H54 (cell line): ENCODE data around the gene CLK2.
"Not testable (repeated sequence)": the region's sequence is repeated elsewhere in the genome, so short reads cannot be mapped to it uniquely, and the experiment has no call there.

Source experiments
- DNase-seq: peaks from one replicate; pipeline ENCODE4 v3.0.0; 2011; ENCODE audit warnings: low spot score, mixed read lengths; ENCODE audit not compliant: insufficient read length
- FAIRE-seq: peaks from 3 replicates; lab custom pipeline; 2011; peaks lifted over from hg19 to GRCh38; lab: Jason Lieb, UNC
- POLR2A ChIP-seq: IDR thresholded peaks from 2 replicates; pipeline ENCODE4 v1.6.1; 2011; ENCODE audit warnings: low read depth, mild to moderate bottlenecking, low read length

CLK2 gene

DNA sequence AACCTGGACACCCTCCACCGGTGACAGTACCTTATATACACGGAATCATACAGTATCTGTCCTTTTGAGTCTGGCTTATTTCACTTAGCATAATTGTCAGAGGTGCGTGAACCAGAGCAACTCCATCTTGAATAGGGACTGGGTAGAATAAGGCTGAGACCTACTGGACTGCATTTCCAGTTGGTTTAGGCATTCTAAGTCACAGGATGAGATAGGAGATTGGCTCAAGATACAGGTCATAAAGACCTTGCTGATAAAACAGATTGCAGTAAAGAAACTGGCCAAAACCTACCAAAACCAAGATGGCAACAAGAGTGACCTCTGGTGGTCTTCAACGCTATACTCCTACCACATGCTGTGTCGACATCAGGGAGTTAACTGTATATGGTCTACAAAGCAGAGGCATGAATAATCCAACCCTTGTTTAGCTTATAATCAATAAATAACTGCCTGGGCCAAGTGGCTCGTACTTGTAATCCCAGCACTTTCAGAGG, 34.0 kb upstream of the CLK2 start:
- DNase-seq, result no peak

DNA sequence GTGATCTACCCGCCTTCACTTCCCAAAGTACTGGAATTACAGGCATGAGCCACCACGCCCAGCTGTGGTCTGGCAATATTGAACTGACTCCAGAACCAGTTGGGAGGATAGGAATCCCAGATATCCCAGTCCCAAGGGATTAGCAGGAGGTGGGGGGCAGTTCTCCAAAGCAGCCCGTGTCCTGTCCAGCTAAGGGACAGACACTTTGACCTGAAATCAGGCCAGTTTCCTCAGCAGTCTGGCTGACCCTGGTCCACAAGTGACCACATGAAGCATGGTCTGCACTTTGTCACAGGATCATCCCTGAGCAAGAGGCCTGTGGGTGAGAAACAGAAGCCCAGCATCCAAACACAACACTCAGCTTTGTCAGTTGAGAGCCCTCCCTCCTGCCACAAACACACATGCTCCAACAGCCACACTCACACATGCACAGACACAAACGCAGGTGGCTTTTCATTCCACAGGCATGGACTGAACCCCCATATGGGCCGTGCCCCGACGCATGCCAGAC, 32.6 kb upstream of the CLK2 start:
- no peak for TF ChIP-seq POLR2A
- FAIRE-seq (no peak), DNase-seq (no peak)

More for the DNA sequence above, 34.0 kb upstream of the CLK2 start:
- no peak for FAIRE-seq
- TF ChIP-seq POLR2A, result no peak

DNA sequence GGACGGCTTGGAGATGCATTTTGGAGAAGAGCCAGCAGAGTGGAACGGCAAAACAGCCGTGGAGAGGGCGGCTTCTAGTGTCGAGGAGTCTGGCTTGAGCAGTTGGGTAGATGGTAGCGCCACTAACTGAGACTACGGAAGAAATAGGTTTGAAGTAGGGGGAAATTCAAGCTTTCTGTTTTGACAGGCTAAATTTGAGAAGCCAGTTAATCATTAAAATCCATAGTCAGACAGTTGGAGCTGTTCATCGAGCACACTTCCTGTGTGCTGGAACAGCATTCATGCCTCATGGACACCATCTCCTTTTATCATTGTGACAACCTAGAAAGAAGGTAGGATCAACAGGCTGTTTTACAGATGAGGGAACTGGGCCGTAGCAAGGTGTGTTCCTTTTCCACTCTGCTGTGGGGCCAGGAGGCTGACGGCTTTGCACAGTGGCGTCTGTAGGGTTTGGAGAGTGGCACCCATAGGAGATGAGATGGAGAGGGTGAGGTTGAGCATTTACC, 31.3 kb upstream of the CLK2 start:
- FAIRE-seq (no peak), DNase-seq (no peak)
- no peak for TF ChIP-seq POLR2A

DNA sequence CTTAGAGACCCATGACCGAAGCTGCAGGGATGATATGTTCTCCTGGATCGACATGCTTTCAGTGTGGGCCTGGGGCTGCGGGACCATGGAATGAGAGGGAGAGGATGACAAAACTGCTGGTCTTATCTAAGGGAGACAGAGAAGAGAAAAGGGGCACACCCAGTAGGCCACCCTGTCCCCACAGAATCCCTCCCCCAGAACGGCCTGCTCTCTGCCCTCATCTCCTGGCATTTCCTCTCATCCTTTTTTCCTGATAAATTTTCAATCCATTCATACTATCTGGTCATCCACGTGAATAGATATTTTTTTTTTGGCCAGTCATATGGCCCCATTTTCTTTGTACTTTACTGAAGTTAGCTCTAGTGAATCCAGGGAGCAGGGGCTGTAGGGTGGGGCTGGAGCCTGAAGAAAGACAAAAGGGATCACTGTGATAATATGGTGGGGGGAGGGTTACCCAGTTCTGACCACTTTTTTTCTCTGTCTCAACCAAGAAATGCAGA, 28.1 kb upstream of the CLK2 start, which contains the start of gene PKLR:
Gene PKLR (minus strand): TSS at position 97 of the 500 bp plus-strand sequence. CDS start 43 bp downstream, at position 54.
- no peak for TF ChIP-seq POLR2A
- DNase-seq, result no peak
- FAIRE-seq, result no peak

DNA sequence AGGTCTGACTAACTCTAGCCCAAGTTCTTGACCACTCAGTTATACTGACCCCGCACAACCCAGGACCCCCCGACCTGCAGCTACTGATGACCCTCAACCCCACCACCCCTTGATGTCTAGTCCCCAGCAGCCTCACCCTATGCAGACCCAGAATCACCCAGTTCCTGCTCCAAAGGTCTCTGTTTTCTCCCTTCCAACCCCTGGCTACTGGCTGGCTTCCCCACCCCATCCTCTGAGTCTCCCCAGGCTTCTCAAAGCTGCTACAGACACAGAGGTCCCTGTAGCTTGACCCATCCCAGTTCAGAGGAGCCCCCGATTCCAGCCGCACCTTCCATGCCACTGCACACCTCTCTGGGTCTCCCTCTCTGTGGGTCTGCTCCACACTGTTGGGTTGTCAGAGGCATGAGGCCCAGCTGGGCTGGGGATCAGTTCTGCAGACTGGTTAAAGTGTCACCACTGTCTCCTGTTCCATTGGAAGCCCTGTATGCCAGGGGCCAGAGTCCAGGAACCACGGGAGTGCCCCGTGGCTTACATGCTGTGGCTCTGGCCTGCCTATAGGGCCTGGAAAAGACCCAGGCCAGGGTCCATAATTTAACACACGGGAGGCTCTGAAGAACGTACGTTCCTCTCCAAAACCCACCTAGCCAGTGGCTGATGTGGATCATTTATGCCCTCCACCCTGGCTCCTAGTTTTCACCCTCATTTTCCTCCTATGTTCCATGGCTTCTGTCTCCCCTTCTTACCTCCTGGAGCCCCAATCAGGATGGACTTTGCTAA, 27.4 kb upstream of the CLK2 start:
- DNase-seq, result no peak
- no peak for TF ChIP-seq POLR2A
- FAIRE-seq, result no peak

DNA sequence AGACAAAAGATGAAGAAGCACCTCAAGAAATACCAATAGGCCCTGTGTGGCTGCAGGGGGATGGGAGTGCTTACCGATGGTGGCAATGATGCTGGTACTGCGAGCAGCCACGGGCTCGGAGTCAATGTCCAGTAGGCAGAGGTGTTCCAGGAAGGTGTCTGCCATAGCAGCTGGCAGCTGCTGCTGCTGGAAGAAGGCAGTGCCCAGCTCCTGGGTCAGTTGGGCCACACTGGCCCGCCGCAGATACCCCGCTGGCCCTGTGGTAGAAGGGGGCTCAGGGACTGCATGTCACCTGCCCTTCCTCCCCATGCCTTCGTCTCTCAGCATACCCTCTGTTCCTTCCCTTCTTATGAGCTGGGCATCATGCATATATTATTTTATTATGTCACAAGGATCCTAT, 26.7 kb upstream of the CLK2 start:
- DNase-seq, result no peak
- no peak for TF ChIP-seq POLR2A
- no peak for FAIRE-seq

DNA sequence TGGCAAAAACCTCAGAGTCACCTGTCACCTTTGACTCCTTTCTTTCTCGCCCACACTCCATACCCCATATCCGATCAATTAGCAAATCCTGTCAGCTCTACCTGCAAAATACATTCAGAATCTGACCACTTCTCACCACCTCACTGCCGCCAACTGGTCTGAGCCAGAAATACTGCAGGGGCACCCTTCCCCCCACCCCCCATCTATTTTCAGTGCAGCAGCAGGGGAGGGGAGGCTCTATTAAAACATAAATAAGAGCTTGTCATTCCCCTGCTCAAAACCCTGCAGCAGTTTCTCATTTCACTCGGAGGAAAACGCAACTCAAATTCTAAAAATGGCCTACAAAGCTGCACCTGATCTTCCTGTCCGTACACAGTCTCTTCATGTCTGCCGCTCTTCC, 24.1 kb upstream of the CLK2 start:
- no peak for TF ChIP-seq POLR2A
- no peak for FAIRE-seq
- no peak for DNase-seq

DNA sequence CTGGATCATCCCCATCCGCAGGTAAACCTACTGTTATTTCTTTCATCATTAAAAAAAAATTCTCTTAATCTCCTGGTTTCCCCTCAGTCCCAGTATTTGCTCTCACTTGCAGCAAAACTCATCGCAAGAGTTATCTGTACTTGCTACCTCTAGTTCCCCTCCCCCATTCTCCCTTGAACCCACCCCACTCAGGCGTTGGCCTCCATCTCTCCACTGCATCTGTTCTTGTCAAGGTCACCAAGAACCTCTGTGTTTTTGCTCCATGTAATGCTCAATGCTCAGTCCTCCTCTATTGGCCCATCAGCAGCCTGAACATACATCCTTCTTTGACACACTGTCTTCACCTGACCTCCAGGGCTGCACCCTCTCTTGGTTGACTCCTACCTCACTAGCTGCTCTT, 23.4 kb upstream of the CLK2 start:
- no peak for DNase-seq

DNA sequence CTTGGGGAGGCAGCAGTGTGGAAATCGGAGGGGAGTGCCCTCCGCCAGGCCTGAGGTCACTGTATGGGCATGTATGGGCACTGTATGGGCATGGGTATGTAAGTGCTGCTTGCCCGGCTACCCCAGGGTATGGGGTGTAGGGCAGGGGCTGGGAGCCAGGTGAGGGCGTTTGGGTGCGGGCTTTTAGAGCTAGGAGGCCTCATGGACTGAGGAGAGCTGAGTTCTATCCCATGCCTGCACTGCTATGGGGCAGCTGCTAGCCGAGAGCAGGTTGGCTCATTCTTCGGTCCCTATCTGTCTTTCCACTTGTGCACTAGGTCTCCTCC, 22.6 kb upstream of the CLK2 start:
- DNase-seq, result no peak
- no peak for TF ChIP-seq POLR2A
- no peak for FAIRE-seq

More for the DNA sequence above, 23.4 kb upstream of the CLK2 start:
- no peak for FAIRE-seq
- TF ChIP-seq POLR2A, result no peak

DNA sequence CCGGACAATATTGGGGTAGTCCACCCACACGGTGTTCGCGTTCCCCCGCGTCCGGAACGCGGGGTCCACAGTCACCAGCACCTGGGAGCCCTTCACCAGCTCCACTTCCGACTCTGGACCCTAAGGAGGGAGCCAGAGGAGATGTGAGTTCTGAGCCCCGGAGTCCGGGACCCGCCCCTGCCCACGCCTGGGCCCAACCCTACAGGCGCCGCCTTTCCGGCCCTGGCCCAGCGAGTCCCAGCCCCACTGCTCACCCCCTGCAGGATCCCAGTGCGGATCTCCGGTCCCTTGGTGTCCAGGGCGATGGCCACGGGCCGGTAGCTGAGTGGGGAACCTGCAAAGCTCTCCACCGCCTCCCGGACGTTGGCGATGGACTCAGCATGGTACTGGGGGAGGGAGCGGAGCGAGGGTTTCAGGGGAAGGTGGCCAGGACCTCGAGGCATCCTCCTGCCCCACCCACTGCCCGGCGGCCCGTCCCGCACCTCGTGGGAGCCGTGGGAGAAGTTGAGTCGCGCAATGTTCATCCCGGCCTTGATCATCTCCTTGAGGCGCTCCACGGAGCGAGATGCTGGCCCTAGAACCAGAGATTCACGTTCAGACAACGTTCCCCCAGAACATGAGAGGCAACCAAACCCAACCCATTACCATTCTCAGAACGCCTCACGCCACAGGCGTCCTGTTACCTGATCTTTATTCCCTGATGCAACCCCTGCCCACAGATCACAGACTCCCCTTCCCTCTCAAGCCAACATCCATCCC, 22.1 kb upstream of the CLK2 start:
- DNase-seq (no peak), FAIRE-seq (no peak)
- no peak for TF ChIP-seq POLR2A

DNA sequence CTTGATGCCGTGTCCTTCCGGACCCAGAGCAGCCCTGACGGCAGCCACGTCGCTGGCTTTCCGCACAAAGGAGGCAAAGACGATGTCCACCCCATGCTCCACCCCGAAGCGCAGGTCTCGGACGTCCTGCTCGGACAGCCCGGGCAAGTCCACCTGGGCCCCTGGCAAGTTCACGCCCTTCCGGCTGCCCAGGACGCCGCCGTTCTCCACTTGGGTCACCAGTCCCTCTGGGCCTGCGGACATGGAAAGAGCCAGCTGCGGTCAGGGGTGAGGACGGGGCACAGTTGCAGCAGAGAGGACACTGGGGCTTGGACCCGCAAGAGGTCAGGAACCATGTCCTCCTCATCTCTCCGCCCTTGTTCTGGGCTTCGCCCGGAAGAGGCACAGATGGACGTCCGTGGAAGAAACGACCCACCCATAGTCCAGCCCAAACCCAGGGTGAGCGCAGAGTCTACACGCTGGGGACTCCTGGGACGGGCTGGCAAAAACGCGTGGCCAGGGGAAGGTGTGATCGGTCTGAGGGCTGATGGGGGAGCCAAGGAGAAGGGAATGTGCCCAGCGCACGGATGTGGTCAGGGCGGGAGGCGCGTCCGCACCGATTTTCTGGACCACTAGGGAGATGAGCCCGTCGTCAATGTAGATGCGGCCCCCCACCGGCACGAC, 21.3 kb upstream of the CLK2 start:
- DNase-seq (no peak), FAIRE-seq (no peak)
- no peak for TF ChIP-seq POLR2A

DNA sequence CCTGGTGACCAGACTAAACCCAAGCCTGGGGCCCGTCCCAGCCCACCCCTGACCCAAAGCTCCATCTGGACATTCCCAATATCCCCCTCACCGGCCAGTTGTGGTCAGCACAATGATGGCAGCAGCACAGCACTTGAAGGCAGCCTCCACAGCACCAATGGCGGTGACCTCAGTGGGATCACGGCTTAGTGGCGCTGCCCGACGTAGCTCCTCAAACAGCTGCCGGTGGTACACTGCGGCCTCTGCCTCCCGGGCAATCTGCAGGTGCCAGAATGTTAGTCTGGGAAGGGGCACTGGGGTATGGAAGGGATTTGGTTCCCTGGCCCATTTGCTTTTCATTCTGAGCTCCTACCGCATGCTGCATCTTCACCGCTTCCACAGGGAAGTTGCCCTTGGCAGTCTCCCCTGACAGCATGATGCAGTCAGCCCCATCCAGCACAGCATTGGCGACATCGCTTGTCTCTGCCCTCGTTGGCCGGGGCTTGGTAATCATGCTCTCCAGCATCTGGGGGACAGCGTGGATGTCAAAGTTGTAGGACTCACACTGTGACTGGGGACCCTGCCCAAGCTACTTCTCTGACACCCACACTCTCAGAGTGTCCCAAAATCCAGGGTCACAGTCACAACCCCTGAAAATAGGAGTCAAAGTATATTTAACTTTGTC, 19.9 kb upstream of the CLK2 start:
- DNase-seq, result no peak
- TF ChIP-seq POLR2A, result no peak
- no peak for FAIRE-seq

DNA sequence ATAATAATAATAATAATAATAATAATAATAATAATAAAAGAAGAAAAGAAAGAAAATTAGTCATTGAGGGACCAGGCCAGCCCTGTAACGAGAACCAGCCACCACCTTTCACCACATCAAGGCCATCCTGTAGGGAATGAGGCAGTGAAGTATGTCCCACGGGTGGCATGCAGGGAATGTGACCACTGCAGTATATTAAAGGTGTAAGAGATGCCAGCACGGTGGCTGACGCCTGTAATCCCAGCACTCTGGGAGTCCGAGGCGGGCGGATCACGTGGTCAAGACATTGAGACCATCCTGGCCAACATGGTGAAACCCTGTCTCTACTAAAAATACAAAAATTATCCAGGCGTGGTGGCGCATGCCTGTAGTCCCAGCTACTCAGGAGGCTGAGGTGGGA, 17.7 kb upstream of the CLK2 start:
- FAIRE-seq, DNase-seq: not testable (repeated sequence)

DNA sequence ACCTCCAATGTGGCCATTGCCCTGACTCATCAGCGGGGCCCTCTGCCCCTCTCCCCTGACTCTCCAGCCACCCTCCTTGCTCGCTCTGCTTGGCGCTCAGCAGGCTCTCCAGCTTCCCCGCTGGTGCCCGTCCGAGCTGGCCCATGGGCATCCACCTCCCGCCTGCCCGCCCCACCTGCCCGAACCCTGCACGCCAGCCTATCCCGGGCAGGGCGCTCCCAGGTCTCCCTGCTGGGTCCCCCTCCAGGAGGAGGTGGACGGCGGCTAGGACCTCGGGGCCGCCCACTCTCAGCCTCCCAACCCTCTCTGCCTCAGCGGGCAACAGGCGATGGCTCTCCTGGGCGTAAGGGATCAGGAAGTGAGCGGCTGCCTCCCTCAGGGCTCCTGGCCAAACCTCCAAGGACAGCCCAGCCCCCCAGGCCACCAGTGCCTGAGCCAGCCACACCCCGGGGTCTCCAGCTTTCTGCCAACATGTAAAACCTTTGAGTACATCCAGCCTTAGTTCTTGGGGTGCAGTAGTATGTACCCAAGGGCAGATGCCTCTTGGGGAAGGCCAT, 14.8 kb upstream of the CLK2 start:
- FAIRE-seq (no peak), DNase-seq (no peak)
- TF ChIP-seq POLR2A, result no peak
